Kidney glomerular epithelial cell (primary cell): ENCODE results near the gene WDR4.
"Not testable (repeated sequence)": the region's sequence is repeated elsewhere in the genome, so short reads cannot be mapped to it uniquely, and the experiment has no call there.

Experiments used
- DNase-seq: peaks from one replicate; lab custom pipeline; 2025; lab: John Stamatoyannopoulos, UW

WDR4 gene

DNA sequence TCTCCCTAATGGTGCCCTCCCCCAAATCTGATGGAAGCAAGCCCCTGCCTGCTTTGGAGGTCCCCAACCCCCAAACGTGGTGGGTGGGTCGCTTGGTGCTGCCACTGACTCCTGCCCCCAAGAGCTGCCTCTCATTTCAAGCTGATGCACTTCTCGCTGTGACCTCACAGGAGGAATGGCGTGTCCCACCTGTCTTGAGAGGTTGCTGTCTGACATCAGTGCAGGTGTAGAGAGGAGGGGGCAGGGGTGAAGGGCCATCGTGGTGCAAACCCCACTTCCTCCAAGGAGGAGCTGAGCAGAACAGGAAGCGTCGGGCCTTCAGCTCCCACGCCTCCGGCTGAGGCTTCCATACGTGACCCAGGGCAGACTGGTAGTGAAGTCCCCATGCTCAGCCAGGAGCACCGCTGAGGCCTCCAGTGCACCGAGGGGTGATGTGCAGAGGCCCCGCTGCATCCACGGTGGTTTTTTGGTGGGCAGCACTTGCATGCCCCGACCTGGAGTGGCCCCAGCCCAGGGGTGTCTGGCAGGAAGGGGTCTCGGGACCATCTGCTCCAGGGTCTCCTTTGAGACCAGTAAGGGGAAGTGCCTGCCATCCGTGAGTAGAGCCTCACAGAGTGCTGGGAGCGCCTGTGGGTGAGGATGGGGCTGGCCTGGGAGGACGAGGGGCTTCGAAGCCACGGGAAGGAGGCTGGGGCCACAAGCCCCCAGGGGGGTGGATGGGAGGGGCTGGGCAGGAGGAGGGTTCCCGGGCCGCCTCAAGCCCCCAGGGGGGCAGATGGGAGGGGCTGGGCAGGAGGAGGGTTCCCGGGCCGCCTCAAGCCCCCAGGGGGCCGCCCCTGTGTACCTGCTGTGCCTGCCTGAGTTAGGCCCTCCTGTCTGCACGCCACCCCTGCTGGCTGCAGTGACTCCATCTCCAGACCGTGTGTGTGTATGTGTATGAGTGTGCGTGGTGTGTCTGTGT lies 39.8 kb downstream of the WDR4 start:
- DNase-seq = no peak

DNA sequence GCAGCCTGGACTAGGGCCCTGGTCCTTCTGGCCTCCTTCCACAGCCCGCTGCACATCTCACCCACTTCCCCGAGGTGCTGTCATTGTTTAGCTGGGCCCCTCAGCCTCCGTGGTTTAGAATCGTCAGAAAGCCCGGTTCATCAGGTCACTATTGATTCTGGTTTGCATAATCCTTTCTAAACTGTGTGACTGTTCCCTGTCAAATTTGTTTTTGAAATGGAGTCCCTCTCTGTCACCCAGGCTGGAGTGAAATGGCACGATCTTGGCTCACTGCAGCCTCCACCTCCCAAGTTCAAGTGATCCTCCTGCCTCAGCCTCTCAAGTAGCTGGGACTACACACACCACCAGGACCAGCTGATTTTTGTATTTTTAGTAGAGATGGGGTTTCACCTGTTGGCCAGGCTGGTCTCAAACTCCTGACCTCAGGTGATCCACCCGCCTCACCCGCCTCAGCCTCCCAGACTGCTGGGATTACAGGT lies 41.1 kb downstream of the WDR4 start:
- DNase-seq = not testable (repeated sequence)

DNA sequence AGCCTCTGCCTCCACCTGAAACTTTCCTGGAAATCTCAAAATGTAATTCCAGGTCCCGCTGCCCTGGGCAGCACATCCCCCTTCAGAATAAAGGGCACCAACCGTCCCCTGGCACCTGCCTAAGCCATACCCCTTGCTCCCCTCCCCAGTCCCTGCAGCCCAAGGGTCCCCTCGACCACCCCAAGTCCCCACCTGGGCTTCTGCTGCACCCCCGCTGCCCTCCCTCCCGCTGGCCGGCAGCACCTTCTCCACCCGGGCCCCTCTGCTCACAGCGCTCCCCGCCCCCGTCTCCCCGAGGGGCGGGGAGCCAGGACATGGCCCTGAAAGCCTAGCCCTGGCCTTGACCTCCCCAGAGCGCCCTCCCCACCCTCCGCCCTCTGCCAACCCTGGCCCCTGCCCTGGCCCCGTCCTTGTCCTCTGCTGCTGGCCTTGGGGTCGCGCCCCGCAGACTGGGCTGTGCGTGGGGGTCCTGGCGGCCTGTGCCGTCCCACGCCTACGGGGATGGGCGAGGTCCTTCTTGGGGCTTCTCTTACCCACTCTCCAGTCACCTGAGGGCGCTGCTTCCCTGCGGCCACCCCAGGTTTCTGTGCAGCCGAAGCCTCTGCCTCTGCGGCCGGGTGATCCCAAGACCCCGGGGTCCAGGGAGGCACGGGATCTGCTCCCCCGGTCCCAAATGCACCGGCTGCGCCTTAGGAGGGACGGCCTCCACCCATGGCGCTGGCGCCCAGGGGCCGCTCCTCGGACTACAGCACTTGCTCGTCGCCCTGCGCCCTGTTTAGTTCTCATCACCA lies 41.7 kb downstream of the WDR4 start:
- DNase-seq = no peak

DNA sequence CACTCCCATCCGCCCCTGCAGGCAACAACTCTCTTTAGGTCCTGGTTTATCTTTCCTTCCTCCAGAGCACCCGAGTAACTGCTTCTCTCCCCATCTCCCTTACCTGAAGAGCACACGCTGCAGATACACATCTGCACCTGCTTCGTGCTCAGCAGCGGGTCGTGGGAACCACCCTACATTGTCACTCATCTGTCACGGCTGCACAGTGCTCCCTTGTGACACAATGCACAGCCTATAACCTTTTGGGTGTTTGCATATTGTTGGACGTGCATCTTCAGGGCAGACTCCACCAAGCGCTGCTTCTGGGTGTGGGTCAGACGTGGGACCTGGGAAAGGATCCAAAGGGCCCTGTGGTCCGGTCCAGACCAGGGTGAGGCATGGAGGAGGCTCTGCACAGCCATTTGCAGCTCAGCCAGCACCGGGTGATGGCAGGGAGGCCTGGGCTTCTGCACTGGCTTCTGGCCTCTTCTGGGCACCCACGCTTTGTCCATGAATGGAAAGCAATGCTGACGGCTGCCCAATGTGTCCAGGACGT lies 42.5 kb downstream of the WDR4 start:
- no peak for DNase-seq

DNA sequence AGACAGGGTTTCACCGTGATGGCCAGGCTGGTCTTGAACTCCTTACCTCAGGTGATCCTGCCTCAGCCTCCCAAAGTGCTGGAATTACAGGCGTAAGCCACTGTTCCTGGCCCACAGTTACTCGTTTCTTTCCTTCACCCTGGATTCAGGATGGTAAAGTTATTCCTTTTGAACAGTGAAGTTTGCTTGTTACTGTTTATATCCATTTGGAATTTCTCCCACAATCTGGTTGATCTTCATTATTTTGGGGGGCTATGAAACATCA lies 43.0 kb downstream of the WDR4 start:
- no peak for DNase-seq

DNA sequence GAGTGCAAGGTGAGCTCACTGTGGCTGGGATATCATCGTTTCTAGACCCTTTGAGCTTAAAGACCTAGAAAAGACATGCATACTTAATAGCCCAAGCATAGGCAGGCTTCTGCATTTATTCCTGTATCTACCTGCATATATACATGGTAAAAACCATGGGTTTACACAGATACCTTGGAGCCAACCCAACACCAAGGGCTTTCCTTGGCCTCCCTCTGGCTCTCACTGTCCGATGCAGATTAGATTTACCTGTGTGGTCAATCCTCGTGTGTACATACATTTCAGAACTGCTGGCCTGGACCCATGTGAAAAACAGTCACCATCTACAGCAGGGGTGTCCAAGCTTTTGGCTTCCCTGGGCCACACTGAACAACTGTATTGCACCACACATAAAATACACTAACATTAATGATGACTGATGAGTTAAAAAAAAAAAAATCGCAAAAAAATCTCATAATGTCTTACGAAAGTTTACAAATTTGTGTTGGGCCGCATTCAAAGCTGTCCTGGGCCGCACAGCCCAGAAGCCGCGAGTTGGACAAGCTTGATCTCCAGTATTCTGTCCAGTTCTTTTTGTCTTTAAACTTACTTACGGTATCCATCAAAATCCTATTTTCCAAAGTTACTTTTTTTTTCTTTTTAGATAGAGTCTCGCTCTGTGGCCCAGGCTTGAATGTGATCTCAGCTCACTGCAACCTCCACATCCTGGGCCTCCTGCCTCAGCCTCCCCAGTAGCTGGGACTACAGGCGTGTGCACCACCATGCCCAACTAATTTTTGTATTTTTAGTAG lies 43.5 kb downstream of the WDR4 start:
- DNase-seq = no peak

DNA sequence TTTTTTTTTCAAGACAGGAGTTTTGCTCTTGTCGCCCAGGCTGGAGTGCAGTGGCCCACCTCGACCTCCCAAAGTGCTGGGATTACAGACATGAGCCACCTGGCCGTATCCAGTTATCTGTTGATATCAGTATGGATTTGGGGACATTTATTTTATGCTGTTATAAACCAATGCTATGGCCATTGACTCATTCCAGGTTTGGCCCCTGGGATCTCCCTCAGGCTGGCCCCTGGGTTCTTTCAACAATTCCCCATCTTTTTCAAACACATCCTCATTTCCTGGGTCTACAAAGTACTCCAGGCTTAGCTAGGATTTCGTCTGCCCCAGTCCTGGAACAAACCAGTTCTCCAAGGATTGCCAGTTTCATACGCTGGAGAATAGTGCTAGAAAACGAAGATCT lies 44.1 kb downstream of the WDR4 start:
- DNase-seq = no peak

DNA sequence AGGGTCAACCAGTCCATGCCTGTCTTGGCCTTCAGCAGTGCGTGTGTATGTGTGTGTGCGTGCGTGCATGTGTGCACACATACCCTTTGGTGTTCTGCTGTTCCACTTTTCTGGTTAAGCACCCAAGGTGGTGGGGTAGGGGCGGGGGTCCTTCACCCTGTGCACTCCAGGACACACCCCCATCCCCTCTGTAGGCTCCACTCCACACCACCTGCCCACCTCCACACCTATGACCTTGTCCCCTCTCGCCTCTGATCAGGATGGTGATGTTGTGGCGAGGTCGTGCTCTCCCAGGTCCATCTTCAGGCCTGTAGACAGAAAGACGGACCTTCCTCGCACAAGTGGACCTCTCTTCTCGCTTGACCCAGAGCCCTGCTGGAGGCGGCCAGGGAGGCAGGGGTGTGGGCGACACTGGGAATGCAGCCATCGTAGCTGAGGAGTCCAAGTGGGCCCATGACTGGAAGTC lies 44.6 kb downstream of the WDR4 start:
- DNase-seq = no peak

DNA sequence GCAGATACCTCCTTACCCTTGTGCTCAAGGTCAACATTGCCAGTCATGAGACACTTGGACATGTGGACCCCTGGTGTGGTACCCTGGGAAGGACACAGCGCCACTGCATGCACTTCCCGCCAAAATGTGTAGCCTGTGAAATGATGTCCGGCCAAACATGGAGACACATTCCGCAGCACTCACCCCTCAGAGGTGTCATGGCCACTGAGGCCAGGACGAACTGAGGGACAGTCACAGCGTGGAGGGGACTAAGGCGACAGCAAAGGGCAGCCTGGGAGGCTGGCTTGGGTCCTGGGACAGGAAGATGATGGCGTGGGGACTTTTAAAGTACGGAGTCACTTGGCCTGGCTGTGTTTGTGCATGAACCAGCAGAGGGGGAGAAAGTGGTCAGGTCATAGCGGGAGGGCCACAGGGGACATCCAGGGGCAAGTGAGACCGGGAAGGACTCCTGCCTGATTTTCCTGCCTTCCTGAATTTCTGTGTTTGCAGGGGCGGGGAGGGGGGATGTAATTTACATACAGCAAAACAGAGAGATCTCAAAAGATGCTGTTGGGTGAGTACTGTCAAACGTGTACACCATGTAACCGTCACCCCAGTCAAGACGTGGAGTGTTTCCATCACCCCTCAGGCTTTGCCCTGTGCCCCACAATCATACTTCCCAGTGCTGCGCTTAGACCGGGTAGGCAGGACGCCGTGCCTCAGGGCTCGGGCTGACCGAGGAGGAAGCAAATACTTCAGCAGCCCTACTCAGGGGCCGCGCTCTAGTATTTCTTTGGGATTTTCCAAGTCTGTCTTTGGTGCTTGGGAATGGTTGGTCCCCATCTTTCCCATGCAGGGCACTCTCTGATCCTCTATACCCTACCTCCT lies 45.2 kb downstream of the WDR4 start:
- no peak for DNase-seq

DNA sequence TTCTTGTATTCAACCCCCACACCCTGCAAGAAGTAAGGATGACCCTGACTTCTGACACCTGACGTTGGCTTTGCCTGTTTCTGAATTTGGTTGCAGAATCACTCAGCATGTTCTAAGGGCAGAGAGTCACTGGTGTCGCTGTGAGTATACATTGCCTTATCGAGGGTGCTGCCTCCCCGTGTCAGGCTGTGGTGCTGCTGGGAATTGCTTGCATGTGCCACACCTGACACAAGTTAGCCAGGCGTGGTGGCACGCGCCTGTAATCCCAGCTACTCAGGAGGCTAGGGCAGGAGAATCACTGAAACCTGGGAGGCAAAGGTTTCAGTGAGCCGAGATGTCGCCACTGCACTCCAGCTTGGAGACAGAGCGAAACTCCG lies 45.9 kb downstream of the WDR4 start:
- DNase-seq = no peak

DNA sequence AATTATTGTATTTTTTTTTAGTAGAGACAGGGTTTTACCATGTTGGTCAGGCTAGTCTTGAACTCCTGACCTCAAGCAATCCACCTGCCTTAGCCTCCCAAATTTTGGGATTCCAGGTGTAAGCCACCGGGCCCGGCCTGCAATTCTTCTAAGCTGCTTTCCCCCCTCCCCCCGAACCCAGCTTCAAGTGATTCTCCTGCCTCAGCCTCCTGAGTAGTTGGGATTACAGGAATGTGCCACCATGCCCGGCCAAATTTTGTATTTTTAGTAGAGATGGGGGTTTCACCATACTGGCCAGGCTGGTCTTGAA lies 47.1 kb downstream of the WDR4 start:
- DNase-seq = not testable (repeated sequence)

DNA sequence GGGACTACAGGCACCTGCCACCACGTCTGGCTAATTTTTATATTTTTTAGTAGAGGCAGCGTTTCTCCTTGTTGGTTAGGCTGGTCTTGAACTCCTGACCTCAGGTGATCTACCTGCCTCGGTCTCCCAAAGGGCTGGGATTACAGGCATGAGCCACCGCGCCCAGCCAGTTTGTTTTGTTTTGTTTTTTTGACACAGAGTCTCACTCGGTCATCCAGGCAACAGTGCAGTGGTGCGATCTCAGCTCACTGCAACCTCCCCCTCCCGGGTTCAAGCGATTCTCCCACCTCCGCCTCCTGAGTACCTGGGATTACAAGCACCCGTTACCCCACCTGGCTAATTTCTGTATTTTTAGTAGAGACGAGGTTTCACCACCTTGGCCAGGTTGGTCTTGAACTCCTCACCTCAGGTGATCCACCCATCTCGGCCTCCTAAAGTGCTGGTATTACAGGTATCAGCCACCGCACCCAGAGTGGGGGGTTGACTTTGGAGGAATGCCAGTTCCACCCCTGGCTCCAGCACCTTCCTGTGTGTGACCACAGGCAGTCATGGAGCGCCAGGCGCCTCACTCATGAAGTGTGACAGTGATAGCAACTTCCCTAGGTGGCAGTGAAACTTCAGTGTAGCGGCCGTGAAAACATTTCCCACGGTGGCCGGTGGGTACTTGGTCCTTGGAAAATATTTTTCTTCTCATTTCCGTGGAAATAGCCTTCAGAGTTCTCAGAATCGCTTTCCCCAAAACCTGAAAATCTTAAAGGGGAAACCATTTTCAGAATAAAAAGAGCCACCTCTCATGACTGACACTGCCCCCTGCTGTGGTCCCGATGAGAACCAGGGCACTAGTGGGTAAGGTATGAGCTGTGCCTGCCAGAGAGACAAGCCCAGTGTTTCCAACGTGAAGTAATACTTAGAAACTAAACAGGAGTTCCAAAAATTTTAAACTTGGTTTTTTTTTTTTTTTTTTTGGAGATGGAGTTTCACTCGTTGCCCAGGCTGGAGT lies 48.6 kb downstream of the WDR4 start:
- no peak for DNase-seq

DNA sequence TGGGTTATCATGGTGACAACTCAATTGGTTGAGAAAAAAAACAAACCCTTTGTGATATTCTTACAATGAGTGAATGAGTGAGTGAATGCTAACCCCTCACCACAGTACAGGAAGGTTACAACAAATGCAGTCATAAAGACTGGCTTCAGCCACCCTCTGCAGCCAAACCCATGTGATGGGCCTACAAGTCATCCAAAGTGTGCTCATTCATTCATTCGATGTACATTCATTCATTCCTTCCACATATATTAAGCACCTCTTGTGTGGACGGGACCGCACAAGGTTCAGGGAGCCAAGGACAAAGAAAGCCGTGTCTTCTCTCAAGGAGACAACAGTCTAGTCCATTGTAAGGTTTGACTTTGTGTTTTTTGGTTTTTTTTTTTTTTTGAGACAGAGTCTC lies 49.4 kb downstream of the WDR4 start:
- DNase-seq = no peak

DNA sequence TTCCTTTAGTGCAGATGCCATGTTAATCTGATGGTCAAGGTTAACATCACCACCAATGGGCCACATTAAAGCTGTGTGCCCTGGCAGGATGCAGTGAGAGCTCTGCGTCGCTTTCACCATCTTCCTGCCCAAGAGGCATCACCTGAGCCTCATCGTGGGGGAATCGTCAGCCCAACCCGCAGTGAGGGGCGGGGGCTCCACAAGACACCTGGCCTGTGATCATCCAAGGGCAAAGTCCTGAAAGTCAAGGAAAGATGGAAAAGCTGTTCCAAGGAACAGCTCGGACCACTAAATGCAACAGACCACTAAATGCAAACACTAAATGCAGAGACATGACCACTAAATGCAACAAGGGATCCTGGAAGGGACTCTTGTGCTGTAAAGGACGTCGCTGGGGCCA lies 49.9 kb downstream of the WDR4 start:
- no peak for DNase-seq

DNA sequence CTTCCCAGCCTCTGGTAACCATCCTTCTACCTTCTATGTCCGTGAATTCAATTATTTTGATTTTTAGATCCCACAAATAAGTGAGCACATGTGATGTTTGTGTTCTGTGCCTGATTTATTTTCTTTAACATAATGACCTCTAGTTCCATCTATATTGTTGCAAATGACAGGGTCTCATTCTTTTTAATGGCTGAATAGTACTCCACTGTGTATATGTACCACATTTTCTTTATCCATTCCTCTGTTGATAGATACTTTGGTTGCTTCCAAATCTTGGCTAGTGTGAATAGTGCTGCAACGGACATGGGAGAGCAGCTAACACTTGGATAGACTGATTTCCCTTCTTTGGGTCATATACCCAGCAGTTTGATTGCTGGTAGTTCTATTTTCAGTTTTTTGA lies 51.8 kb downstream of the WDR4 start:
- no peak for DNase-seq

DNA sequence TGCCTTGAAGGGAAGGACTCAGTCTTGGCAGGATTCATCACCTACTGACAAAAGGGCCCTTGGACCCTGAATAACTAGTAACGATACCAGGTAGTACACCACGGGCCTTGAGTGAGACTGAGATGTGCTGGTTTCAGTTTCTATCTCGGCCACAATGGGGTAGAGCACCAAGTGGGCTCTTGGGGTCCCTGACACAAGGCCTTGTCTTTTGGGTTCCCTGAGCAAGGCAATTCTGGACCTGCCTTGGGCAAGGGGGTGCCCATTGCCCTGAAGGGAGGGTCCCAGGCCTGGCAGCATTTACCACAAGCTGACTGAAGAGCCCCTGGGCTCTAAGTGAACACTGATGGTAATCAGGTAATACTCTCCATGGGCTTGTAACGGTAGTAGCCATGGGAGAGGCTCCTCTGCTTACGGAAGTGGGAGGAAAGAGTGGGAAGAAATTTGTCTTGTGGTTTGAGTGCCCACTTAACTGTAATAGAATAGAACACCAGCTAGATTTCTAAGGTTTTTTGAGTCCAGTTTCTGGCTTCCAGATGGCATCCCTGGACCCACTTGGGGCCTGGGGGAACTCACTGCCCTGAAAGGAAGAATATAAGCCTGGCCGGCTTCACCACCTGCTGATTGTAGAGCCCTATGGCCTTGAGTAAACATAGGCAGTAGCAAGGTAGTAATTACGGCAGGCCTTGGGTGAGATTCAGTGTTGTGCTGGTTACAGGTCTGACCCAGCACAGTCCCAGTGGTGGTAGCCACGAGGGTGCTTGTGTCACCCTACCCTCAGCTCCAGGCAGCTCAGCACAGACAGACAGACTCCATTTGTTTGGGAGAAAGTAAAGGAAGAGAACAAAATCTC lies 58.5 kb downstream of the WDR4 start:
- no peak for DNase-seq

DNA sequence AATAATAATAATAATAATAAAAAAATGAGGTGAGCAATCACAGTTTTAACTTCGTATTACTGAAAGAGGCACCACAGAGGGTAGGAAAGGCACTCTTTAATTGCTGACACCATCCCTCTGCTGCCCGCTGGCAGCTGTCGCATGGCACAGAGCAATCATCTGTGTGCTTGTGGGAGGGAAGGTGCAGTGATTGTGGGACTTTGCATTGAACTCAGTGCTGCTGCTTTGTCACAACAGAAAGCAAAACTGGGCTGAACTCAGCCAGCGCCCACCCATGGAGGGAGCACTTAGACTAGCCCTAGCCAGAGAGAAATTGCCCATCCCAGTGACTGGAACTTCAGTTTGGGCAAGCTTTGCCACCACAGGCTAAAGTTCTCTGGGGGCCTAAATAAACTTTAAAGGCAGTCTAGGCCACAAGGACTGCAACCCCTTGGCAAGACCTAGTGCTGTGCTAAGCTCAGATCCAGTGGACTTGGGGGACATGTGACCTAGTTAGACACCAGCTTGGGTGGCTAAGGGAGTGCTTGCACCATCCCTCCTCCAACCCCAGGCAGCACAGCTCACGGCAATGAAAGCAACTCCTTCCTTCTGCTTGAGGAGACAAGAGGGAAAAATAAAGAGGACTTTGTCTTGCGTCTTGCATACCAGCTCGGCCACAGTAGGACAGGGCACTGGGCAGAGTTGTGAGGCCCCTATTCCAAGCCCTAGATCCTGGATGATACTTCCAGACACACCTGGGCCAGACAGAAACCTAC lies 59.3 kb downstream of the WDR4 start:
- no peak for DNase-seq

DNA sequence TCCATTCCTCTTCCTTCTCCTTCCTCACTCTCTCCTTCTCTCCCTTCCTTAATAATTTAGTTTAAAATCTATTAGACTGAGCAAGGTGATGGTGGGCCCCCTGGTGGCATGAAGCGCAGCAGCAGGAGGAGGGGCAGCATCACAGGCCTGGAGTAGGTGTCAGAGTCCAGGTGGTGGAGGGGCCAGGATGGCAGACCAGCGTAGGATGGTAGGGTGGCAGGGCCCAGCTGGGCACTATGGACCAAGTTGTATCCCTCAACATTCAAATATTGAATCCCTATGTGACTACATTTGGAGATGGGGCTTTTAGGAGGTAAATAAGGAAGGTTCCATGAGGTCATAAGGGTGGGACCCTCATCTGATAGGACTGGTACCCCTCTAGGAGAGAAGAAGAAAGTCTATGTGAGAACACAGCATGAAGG lies 61.0 kb downstream of the WDR4 start:
- peak; percentile 44 for DNase-seq
